Right lobe of liver (tissue), 6 donors: ENCODE results near the gene SPATS2. TPM values are rescaled to one million over a fixed set of nuclear protein-coding genes. Genes with fewer than 3 reads are reported as not detected.

Experiments used
- ATAC-seq, 4 donors: fragments of 200-7000 bp; cut with Tn5 transposase; one replicate each; pipeline ENCODE4 v1.9.1; 2020; ENCODE audit warnings: mild to moderate bottlenecking in 4 of 4, moderate library complexity in 4 of 4
- DNase-seq, 3 donors: peaks; one replicate each; pipeline ENCODE4 v3.0.0-alpha.2; 2020
- H3K27ac ChIP-seq, 3 donors: fragments of 200-600 bp; one replicate each; pipeline ENCODE4 v1.8.0; 2022
- H3K27me3 ChIP-seq, 2 donors: fragments of 200-600 bp; one replicate each; pipeline ENCODE4 v1.8.0; 2022
- H3K36me3 ChIP-seq, 4 donors: fragments of 200-600 bp; sonication (generic) in 1 of 4; one replicate each; pipeline versions ENCODE4 v1.5.1 to v1.8.0; 2017 to 2022; ENCODE audit warnings: control low read depth in 1 of 4
- H3K4me1 ChIP-seq, 4 donors: fragments of 200-600 bp; sonication (generic) in 1 of 4; one replicate each; pipeline versions ENCODE4 v1.5.1 to v1.8.0; 2017 to 2022; ENCODE audit warnings: control low read depth in 1 of 4
- H3K4me3 ChIP-seq, 3 donors: fragments of 200-600 bp; one replicate each; pipeline ENCODE4 v1.8.0; 2022
- H3K9me3 ChIP-seq, 4 donors: fragments of 200-600 bp; sonication (generic) in 1 of 4; one replicate each; pipeline versions ENCODE4 v1.5.1 to v1.8.0; 2017 to 2022; ENCODE audit warnings: control low read depth in 1 of 4
- CTCF ChIP-seq, 4 donors: fragments of 200-600 bp in 3 of 4; fragments of 450-650 bp in 1 of 4; IDR thresholded peaks; one replicate each; pipeline versions ENCODE4 v1.5.1 to v1.8.0; 2016 to 2022; ENCODE audit warnings: antibody characterized with exemption in 4 of 4, mild to moderate bottlenecking in 2 of 4
- POLR2A ChIP-seq: fragments of 450-650 bp; IDR thresholded peaks from one replicate; pipeline ENCODE4 v1.6.1; 2017; ENCODE audit warnings: antibody characterized with exemption, mild to moderate bottlenecking
- WGBS: methylation state at CpG from one replicate; pipeline ENCODE4 v1.1.6; 2018; ENCODE audit warnings: low coverage, low lambda C conversion rate; ENCODE audit not compliant: insufficient coverage; ENCODE audit errors: missing lambda C conversion rate; 5-methylcytosine and 5-hydroxymethylcytosine counted together
- intact Hi-C, 2 donors: fragments of 100-400 bp; cut with DNase I; formaldehyde crosslinking; loops; one replicate each; pipeline versions ENCODE4 v1.11.2 to v1.14.1; 2022
- total RNA-seq, 6 experiments: library from RNA; depleted of rRNA in 2 of 6; stranded (reverse); fragments of >200 nt in 2 of 6; fragmentation: NEBNext Ultra II Directional in 3 of 6; extraction: Animal tissue kit (Norgen Biotek cat#: 25700) in 3 of 6; gene quantifications; one replicate each; pipeline versions ENCODE4 v1.1.0 to v1.2.4, GENCODE V29; 2016 to 2023
- donor health status: DM: no; HTN: yes; CAD: no.
- donor health status: DM: no; HTN: no; CAD: no.
- donor health status: DM: no; HTN: no; CAD: no.
- donor health status: DM: no; HTN: yes; CAD: no.
- donor health status: DM: no; HTN: yes; CAD: no.

The SPATS2 gene
- total RNA-seq, 6 experiments from 2014 or later: 3.2 to 6.1 (median 4.4) TPM

GRCh38 chr12:49416892-49417291 lies 49.6 kb downstream of the SPATS2 start:
- intact Hi-C loops: no loop called here
- no peak overlapping the region for H3K27ac ChIP-seq
- no peak for ATAC-seq
- 75% methylated on average over 2 of the region's 2 CpGs for WGBS
- H3K4me1 ChIP-seq: peaks cover 0 to 6% (median 0%) of the 10 kb centered on the region in 4 donors
- no peak overlapping the region for H3K4me3 ChIP-seq
- TF ChIP-seq CTCF (IDR thresholded peaks at IDR 0.05) (no peak), POLR2A (no peak)
- H3K36me3 ChIP-seq: no peaks in the 10 kb centered on the region
- H3K9me3 ChIP-seq: no peaks in the 10 kb centered on the region
- no peaks in the 10 kb centered on the region for H3K27me3 ChIP-seq
- DNase-seq: no peak

GRCh38 chr12:49417558-49417957 lies 50.3 kb downstream of the SPATS2 start:
- WGBS: 80% methylated on average over 1 of the region's 1 CpG
- no peak overlapping the region for H3K4me3 ChIP-seq
- H3K4me1 ChIP-seq: peaks cover 0 to 6% (median 0%) of the 10 kb centered on the region in 4 donors
- DNase-seq: no peak
- H3K27me3 ChIP-seq: no peaks in the 10 kb centered on the region
- H3K9me3 ChIP-seq: no peaks in the 10 kb centered on the region
- no peak overlapping the region for H3K27ac ChIP-seq
- H3K36me3 ChIP-seq: no peaks in the 10 kb centered on the region
- ATAC-seq: no peak
- TF ChIP-seq CTCF (IDR thresholded peaks at IDR 0.05) (no peak), POLR2A (no peak)
- intact Hi-C loops: no loop called here

GRCh38 chr12:49420556-49420955 lies 53.3 kb downstream of the SPATS2 start:
- no peak for TF ChIP-seq CTCF (IDR thresholded peaks at IDR 0.05)
- no peak for TF ChIP-seq POLR2A
- intact Hi-C loops: no loop called here
- no peaks in the 10 kb centered on the region for H3K4me1 ChIP-seq
- no peak overlapping the region for H3K4me3 ChIP-seq
- H3K27me3 ChIP-seq: no peaks in the 10 kb centered on the region
- H3K9me3 ChIP-seq: no peaks in the 10 kb centered on the region
- H3K27ac ChIP-seq: no peak overlapping the region
- ATAC-seq: no peak
- no peak for DNase-seq
- WGBS: 98% methylated on average over 4 of the region's 4 CpGs
- no peaks in the 10 kb centered on the region for H3K36me3 ChIP-seq

- no peaks in the 10 kb centered on the region for H3K27me3 ChIP-seq
- H3K4me1 ChIP-seq: no peaks in the 10 kb centered on the region
- intact Hi-C loops: no loop called here
- no peaks in the 10 kb centered on the region for H3K36me3 ChIP-seq
- no peak for ATAC-seq
- no peak for DNase-seq
- no peak for TF ChIP-seq CTCF (IDR thresholded peaks at IDR 0.05)
- TF ChIP-seq POLR2A: no peak
- WGBS: 89% methylated on average over 1 of the region's 1 CpG
- H3K4me3 ChIP-seq: no peak overlapping the region
- H3K9me3 ChIP-seq: no peaks in the 10 kb centered on the region
- no peak overlapping the region for H3K27ac ChIP-seq
Measured at GRCh38 chr12:49422114-49422513, 54.9 kb downstream of the SPATS2 start.

- Histone ChIP-seq H3K36me3 (no peaks in the 10 kb centered on the region), H3K9me3 (no peaks in the 10 kb centered on the region), H3K27me3 (no peaks in the 10 kb centered on the region), H3K27ac (no peak overlapping the region), H3K4me1 (no peaks in the 10 kb centered on the region), H3K4me3 (no peak overlapping the region)
- DNase-seq (no peak), ATAC-seq (peak in 1 of 4 donors; percentile 37)
- no peak for TF ChIP-seq CTCF (IDR thresholded peaks at IDR 0.05)
- no peak for TF ChIP-seq POLR2A
- intact Hi-C loops: no loop called here
- 91% methylated on average over 4 of the region's 4 CpGs for WGBS
Measured at GRCh38 chr12:49428793-49429192, 61.5 kb downstream of the SPATS2 start.
